ENCODE measurements around the gene TRAPPC10.

TRAPPC10 gene

GRCh38 chr21:44011579-44012473 lies at the start of gene TRAPPC10:
TSS of gene TRAPPC10 (plus strand) at chr21:44012309. CDS start at chr21:44012494, 185 bp downstream.
- H3K27me3 ChIP-seq (ENCODE audit: insufficient read depth, low read length) = no peaks in the 10 kb centered on the region
- H3K4me3 ChIP-seq (ENCODE audit: low read length) = peak within 1 kb of the TSS; percentile 96
- peaks cover 17% of the 10 kb centered on the region for H3K4me1 ChIP-seq (ENCODE audit: insufficient read depth, low read length)
- H3K36me3 ChIP-seq (ENCODE audit: insufficient read depth, low read depth, low read length) = no peaks in the 10 kb centered on the region
- no peaks in the 10 kb centered on the region for H3K9me3 ChIP-seq (ENCODE audit: insufficient read depth, low read depth, low read length)
- peak within 1 kb of the TSS; percentile 57 for H3K27ac ChIP-seq (ENCODE audit: low read length)
- peak within 1 kb of the TSS; percentile 88 for H3K9ac ChIP-seq (ENCODE audit: low read depth, low read length)

- Histone ChIP-seq H3K27me3 (ENCODE audit: insufficient read depth, low read length) (no peaks in the 10 kb centered on the region), H3K9me3 (ENCODE audit: insufficient read depth, low read depth, low read length) (no peaks in the 10 kb centered on the region), H3K36me3 (ENCODE audit: insufficient read depth, low read depth, low read length) (no peaks in the 10 kb centered on the region), H3K4me3 (ENCODE audit: low read length) (no peak overlapping the region), H3K9ac (ENCODE audit: low read depth, low read length) (no peak overlapping the region), H3K4me1 (ENCODE audit: insufficient read depth, low read length) (no peaks in the 10 kb centered on the region), H3K27ac (ENCODE audit: low read length) (no peak overlapping the region)
These were observed 46.1 kb upstream of the TRAPPC10 start for GRCh38 chr21:43965911-43966585.

GRCh38 chr21:43966946-43967512 lies 45.1 kb upstream of the TRAPPC10 start:
- Histone ChIP-seq H3K9ac (ENCODE audit: low read depth, low read length) (no peak overlapping the region), H3K27ac (ENCODE audit: low read length) (no peak overlapping the region), H3K36me3 (ENCODE audit: insufficient read depth, low read depth, low read length) (no peaks in the 10 kb centered on the region), H3K27me3 (ENCODE audit: insufficient read depth, low read length) (no peaks in the 10 kb centered on the region), H3K4me3 (ENCODE audit: low read length) (no peak overlapping the region), H3K9me3 (ENCODE audit: insufficient read depth, low read depth, low read length) (no peaks in the 10 kb centered on the region), H3K4me1 (ENCODE audit: insufficient read depth, low read length) (no peaks in the 10 kb centered on the region)

- no peaks in the 10 kb centered on the region for H3K36me3 ChIP-seq (ENCODE audit: insufficient read depth, low read depth, low read length)
- no peaks in the 10 kb centered on the region for H3K9me3 ChIP-seq (ENCODE audit: insufficient read depth, low read depth, low read length)
- no peaks in the 10 kb centered on the region for H3K4me1 ChIP-seq (ENCODE audit: insufficient read depth, low read length)
- no peak overlapping the region for H3K4me3 ChIP-seq (ENCODE audit: low read length)
- no peaks in the 10 kb centered on the region for H3K27me3 ChIP-seq (ENCODE audit: insufficient read depth, low read length)
- H3K27ac ChIP-seq (ENCODE audit: low read length) = no peak overlapping the region
- no peak overlapping the region for H3K9ac ChIP-seq (ENCODE audit: low read depth, low read length)
These were observed 44.1 kb upstream of the TRAPPC10 start for GRCh38 chr21:43967981-43968380.

- no peak overlapping the region for H3K9ac ChIP-seq (ENCODE audit: low read depth, low read length)
- no peaks in the 10 kb centered on the region for H3K4me1 ChIP-seq (ENCODE audit: insufficient read depth, low read length)
- no peak overlapping the region for H3K27ac ChIP-seq (ENCODE audit: low read length)
- H3K36me3 ChIP-seq (ENCODE audit: insufficient read depth, low read depth, low read length) = no peaks in the 10 kb centered on the region
- no peak overlapping the region for H3K4me3 ChIP-seq (ENCODE audit: low read length)
- H3K27me3 ChIP-seq (ENCODE audit: insufficient read depth, low read length) = no peaks in the 10 kb centered on the region
- H3K9me3 ChIP-seq (ENCODE audit: insufficient read depth, low read depth, low read length) = no peaks in the 10 kb centered on the region
These were observed 43.5 kb upstream of the TRAPPC10 start for GRCh38 chr21:43968410-43969114.

- Histone ChIP-seq H3K4me1 (ENCODE audit: insufficient read depth, low read length) (no peaks in the 10 kb centered on the region), H3K27me3 (ENCODE audit: insufficient read depth, low read length) (no peaks in the 10 kb centered on the region), H3K9ac (ENCODE audit: low read depth, low read length) (no peak overlapping the region), H3K36me3 (ENCODE audit: insufficient read depth, low read depth, low read length) (no peaks in the 10 kb centered on the region), H3K4me3 (ENCODE audit: low read length) (no peak overlapping the region), H3K9me3 (ENCODE audit: insufficient read depth, low read depth, low read length) (no peaks in the 10 kb centered on the region), H3K27ac (ENCODE audit: low read length) (no peak overlapping the region)
These were observed 43.0 kb upstream of the TRAPPC10 start for GRCh38 chr21:43969115-43969444.

GRCh38 chr21:43970551-43970950 lies 41.6 kb upstream of the TRAPPC10 start:
- H3K27ac ChIP-seq (ENCODE audit: low read length) = no peak overlapping the region
- no peaks in the 10 kb centered on the region for H3K4me1 ChIP-seq (ENCODE audit: insufficient read depth, low read length)
- no peak overlapping the region for H3K9ac ChIP-seq (ENCODE audit: low read depth, low read length)
- H3K36me3 ChIP-seq (ENCODE audit: insufficient read depth, low read depth, low read length) = no peaks in the 10 kb centered on the region
- H3K9me3 ChIP-seq (ENCODE audit: insufficient read depth, low read depth, low read length) = no peaks in the 10 kb centered on the region
- H3K4me3 ChIP-seq (ENCODE audit: low read length) = no peak overlapping the region
- H3K27me3 ChIP-seq (ENCODE audit: insufficient read depth, low read length) = no peaks in the 10 kb centered on the region

GRCh38 chr21:43971201-43971991 lies 40.7 kb upstream of the TRAPPC10 start:
- no peaks in the 10 kb centered on the region for H3K4me1 ChIP-seq (ENCODE audit: insufficient read depth, low read length)
- no peak overlapping the region for H3K27ac ChIP-seq (ENCODE audit: low read length)
- no peak overlapping the region for H3K4me3 ChIP-seq (ENCODE audit: low read length)
- H3K36me3 ChIP-seq (ENCODE audit: insufficient read depth, low read depth, low read length) = no peaks in the 10 kb centered on the region
- no peaks in the 10 kb centered on the region for H3K9me3 ChIP-seq (ENCODE audit: insufficient read depth, low read depth, low read length)
- no peaks in the 10 kb centered on the region for H3K27me3 ChIP-seq (ENCODE audit: insufficient read depth, low read length)
- no peak overlapping the region for H3K9ac ChIP-seq (ENCODE audit: low read depth, low read length)

GRCh38 chr21:43971992-43972255 lies 40.2 kb upstream of the TRAPPC10 start:
- no peak overlapping the region for H3K4me3 ChIP-seq (ENCODE audit: low read length)
- no peak overlapping the region for H3K27ac ChIP-seq (ENCODE audit: low read length)
- H3K36me3 ChIP-seq (ENCODE audit: insufficient read depth, low read depth, low read length) = no peaks in the 10 kb centered on the region
- H3K9me3 ChIP-seq (ENCODE audit: insufficient read depth, low read depth, low read length) = no peaks in the 10 kb centered on the region
- H3K9ac ChIP-seq (ENCODE audit: low read depth, low read length) = no peak overlapping the region
- H3K27me3 ChIP-seq (ENCODE audit: insufficient read depth, low read length) = no peaks in the 10 kb centered on the region
- H3K4me1 ChIP-seq (ENCODE audit: insufficient read depth, low read length) = no peaks in the 10 kb centered on the region

- Histone ChIP-seq H3K9me3 (ENCODE audit: insufficient read depth, low read depth, low read length) (no peaks in the 10 kb centered on the region), H3K36me3 (ENCODE audit: insufficient read depth, low read depth, low read length) (no peaks in the 10 kb centered on the region), H3K27ac (ENCODE audit: low read length) (no peak overlapping the region), H3K4me3 (ENCODE audit: low read length) (no peak overlapping the region), H3K27me3 (ENCODE audit: insufficient read depth, low read length) (no peaks in the 10 kb centered on the region), H3K4me1 (ENCODE audit: insufficient read depth, low read length) (no peaks in the 10 kb centered on the region), H3K9ac (ENCODE audit: low read depth, low read length) (no peak overlapping the region)
These were observed 39.1 kb upstream of the TRAPPC10 start for GRCh38 chr21:43972850-43973633.

- H3K9me3 ChIP-seq (ENCODE audit: insufficient read depth, low read depth, low read length) = no peaks in the 10 kb centered on the region
- H3K9ac ChIP-seq (ENCODE audit: low read depth, low read length) = no peak overlapping the region
- no peak overlapping the region for H3K27ac ChIP-seq (ENCODE audit: low read length)
- no peaks in the 10 kb centered on the region for H3K36me3 ChIP-seq (ENCODE audit: insufficient read depth, low read depth, low read length)
- H3K27me3 ChIP-seq (ENCODE audit: insufficient read depth, low read length) = no peaks in the 10 kb centered on the region
- no peak overlapping the region for H3K4me3 ChIP-seq (ENCODE audit: low read length)
- no peaks in the 10 kb centered on the region for H3K4me1 ChIP-seq (ENCODE audit: insufficient read depth, low read length)
These were observed 38.5 kb upstream of the TRAPPC10 start for GRCh38 chr21:43973634-43973955.
